ENCODE data around the gene PTMS.
A peak's percentile ranks its signal among the peaks of the same experiment; 100 is the strongest.

The PTMS gene

DNA sequence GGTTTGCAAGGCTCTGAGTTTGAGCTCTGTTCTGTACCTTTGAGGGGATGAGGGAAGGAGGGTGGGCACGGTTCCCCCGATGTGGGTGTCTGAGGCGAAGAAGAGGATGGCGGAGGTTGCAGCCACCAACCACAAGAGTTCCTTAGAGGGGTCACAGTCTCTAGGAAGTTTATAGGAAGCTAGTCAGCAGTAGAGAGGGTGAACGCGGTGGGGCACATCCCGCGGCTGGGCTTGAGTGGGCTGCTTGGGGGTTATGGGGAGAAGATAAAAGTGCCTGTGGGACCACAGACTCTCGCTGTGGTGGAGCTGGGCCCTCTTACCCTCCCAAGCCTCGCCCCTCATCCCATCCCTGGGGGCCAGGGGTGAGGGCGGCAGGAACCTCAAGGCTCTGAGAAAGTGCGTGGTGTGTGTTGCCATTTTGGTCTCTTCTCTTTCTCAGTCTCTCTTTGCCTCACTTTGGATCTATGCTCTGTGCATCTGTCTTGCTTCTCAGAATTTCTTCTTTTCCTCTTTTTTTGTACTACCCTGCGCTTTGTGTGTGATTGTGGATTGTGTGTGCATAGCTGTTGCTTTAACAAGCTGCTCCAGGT is 25.9 kb downstream of the PTMS start:
- no peak for DNase-seq

DNA sequence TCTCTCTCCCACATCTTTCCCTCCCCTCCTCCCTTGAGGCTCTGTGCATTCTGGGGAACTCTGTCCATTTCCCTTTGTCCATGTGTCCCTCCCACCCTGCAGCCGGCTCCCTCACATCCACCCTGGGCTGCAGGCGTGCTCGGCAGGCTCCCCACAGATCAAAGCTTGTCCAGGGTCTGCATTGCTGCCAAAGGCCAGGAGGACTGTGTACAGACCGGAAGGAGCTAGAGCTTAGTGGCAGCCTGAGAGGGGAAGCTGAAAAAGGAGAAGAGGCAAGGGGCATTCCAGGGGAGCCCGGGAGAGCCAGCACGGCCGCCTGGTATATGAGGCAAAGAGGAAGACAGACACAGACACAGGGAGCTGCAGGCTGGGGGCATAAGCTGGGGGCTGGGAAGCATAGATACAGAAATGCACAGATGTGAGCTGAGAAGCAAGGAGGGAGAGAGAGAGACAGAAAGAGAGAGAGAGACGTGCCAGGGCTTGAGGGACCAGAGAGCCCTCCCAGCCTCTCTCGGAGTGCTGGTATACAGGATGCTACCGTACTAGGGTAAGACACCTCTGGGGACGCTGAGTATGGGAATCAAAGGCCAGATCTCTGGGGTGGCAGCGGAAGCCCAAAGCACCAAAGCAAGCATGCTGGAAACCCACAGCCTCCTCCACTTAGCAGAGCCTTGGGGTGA is 26.5 kb downstream of the PTMS start:
- DNase-seq: peak; percentile 73 to 81

GRCh38 chr12:6795088-6795487 is 28.9 kb downstream of the PTMS start:
- DNase-seq: no peak

DNA sequence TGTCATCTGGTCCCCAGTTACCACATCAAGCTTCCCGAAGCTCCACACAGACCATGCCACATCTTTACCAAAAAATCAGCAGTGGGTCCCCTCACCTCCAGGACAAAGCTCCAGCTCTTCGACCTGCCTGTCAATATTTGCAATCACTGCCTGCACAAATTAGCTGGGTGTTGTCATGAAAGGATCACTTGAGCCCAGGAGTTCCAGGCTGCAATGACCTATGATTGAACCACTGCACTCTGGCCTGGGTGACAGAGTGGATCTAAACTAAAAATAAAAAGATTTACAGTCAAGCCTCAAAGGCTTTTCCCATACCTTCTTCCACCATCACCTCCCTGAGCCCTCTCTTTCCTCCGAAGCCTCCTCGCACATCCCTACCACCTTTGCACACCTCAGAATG is 30.4 kb downstream of the PTMS start:
- no peak for DNase-seq

DNA sequence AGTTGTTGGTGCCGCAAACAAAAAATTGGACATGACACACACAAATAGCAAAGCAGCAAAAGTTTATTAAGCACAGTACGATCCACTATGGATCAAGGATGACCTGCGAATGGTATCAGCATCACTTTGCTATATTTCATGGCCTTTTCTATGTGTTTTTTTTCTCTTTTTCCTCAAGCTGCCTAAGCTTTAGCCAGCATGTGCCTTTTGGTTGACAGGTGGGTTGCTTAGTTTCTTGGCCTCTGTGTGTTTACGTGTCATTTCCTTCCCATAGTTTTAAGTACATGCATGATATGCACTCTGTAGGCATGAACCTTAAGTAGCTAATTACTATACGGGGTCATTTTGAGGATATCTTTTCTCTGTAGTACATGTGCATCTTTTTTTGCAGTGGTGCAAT is 33.0 kb downstream of the PTMS start:
- no peak for DNase-seq

DNA sequence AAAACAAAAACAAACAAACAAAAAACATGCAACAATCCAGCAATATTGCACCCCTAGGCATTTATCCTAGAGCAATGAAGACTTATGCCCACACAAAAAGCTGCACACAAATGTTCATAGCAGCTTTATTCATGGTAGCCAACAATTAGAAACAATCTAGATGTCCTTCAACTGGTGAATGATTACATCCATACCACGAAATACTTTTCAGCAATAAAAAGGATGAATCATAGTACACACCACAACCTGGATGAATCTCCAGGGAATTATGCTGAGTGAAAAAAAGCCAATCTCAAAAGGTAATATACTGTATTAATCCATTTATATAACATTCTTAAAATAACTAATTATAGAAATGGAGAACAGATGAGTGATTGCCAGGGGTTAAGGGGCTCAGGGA is 41.0 kb downstream of the PTMS start:
- no peak for DNase-seq

GRCh38 chr12:6809056-6809455 is 42.9 kb downstream of the PTMS start:
- DNase-seq: no peak

DNA sequence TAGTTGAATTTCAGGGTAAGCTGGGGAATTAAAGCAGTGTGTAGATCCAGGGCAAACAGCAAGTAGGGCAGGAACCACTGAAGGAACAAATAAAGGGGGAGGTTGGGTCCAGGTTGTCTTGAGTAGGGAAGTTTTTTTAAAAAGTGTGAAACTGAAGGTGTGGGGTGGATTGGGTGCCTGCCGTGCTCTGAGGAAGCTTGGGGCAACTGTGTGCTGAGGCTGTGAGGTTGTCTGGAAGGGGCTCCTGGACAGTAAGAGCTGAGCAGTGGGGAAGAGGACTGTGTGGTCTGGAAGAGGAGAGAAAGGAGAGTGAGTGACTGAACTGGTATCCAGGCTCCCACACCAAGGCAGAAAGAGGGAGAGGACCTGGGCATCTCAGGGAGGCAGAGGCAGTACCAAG is 44.6 kb downstream of the PTMS start:
- no peak for DNase-seq

DNA sequence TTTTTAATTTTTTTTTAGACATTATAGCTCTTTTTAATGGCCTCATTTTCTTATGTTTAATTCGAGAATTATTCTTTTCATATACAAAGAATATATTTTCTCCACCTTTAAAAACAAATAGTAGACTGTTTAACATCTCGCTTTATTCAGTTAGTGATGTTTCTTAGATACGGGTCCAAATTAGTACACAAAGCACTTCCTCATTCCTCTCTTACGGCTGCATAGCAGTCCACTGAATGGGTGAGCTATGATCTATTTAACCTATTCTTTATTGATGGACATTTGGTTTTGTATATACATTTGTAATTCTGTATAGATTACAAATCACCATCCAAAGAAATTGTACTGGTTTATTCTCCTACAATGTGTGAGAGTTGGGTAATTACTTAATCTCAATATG is 47.2 kb downstream of the PTMS start:
- no peak for DNase-seq

DNA sequence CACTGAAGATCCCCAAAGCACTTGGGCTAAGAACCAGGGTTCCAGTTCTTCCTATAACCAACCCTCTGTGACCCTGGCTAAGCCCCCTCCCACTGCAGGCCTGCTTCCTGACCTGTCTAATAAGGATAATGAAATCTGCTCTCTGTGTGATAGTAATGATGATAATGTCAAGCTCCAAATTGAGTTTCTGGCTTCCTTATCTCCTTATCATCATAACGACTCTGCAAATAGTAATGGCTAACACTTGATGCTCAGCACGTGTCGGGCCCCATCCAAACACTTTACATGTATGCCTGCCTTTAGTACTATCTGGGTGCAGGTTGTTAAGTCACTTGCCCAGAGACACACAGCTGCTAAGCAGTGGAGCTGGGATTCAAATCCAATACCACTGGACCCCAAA is 50.4 kb downstream of the PTMS start:
- no peak for DNase-seq

GRCh38 chr12:6817098-6817497 is 50.9 kb downstream of the PTMS start:
- DNase-seq: no peak

DNA sequence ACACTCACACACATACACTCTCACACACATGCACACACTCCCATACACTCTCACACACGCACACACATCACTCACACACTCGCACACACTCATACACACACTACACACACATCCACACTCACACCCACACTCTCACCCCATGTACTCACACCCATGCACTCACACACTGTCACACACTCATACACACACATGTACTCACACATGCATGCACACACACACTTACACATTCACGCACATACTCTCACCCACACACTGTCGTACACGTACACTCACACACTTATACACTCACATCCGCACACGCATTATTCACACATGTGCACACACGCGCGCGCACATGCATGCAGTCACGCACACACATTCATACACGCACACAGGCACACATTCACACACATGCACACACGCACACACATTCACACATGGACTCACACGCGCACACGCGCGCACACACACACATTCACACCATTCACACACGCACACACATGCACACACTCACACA is 51.5 kb downstream of the PTMS start:
- no peak for DNase-seq

DNA sequence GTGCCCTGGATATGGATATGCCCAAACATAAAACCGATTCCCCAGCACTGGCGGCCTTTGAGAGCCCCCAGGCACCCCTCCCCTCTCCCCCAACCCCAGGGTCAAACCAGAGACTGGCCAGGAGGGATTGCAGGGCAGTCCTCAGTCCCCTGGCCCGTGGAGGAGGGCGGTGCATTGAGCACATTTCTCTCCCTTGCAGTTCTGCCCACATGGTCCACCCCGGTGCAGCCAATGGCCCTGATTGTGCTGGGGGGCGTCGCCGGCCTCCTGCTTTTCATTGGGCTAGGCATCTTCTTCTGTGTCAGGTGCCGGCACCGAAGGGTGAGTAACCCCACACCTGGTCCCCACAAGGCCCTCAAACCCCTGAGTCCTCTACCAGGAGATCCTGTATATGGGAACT is 52.1 kb downstream of the PTMS start:
- DNase-seq: no peak

GRCh38 chr12:6818645-6819044 is 52.5 kb downstream of the PTMS start:
- DNase-seq: no peak

DNA sequence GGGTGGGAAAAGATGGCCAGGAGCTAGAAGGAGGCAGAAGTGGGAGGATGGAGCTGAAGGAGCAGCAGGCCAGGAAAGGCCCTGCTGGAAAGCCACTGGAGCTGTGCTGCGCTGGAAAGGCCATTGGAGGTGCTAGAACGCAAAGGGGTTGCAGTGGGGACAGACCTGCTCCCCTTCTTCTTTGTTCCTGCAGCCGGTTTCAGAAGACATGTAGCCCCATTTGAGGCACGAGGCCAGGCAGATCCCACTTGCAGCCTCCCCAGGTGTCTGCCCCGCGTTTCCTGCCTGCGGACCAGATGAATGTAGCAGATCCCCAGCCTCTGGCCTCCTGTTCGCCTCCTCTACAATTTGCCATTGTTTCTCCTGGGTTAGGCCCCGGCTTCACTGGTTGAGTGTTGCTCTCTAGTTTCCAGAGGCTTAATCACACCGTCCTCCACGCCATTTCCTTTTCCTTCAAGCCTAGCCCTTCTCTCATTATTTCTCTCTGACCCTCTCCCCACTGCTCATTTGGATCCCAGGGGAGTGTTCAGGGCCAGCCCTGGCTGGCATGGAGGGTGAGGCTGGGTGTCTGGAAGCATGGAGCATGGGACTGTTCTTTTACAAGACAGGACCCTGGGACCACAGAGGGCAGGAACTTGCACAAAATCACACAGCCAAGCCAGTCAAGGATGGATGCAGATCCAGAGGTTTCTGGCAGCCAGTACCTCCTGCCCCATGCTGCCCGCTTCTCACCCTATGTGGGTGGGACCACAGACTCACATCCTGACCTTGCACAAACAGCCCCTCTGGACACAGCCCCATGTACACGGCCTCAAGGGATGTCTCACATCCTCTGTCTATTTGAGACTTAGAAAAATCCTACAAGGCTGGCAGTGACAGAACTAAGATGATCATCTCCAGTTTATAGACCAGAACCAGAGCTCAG is 53.2 kb downstream of the PTMS start:
- no peak for DNase-seq

- no peak for DNase-seq
Measured at GRCh38 chr12:6820166-6820565, 54.0 kb downstream of the PTMS start.

Measured in AML-193 (cell line).